CD4-positive, alpha-beta T cell (primary cell): Measurements from ENCODE around the gene ACER1. TPM values are rescaled to one million over a fixed set of nuclear protein-coding genes. Genes with fewer than 3 reads are reported as not detected.

Experiments
- ATAC-seq: fragments of 200-7000 bp; cut with Tn5 transposase; one replicate; pipeline ENCODE4 v1.10.0; 2022; ENCODE audit warnings: mild to moderate bottlenecking; ENCODE audit not compliant: poor library complexity
- CTCF ChIA-PET: fragments of 350-600 bp; sonication (Branson Sonifier 250); formaldehyde crosslinking; loops from one replicate; lab custom pipeline; 2021; ENCODE audit warnings: antibody characterized with exemption, inconsistent platforms; lab: Charles Lee
- POLR2A ChIA-PET: fragments of 350-600 bp; sonication (Branson Sonifier 250); formaldehyde crosslinking; loops from one replicate; lab custom pipeline; 2021; ENCODE audit warnings: antibody characterized with exemption, inconsistent platforms; lab: Charles Lee
- DNase-seq, 14 experiments: peaks; one replicate each; pipeline ENCODE4 v3.0.0-alpha.2; 2013 to 2020; ENCODE audit warnings: mixed read lengths in 2 of 14
- H3K27ac ChIP-seq, 2 donors: one replicate each; pipeline versions ENCODE4 v1.5.1 to v1.7.0; 2013; ENCODE audit warnings: low read length in 2 of 2, low read depth in 1 of 2, mild to moderate bottlenecking in 1 of 2
- H3K27me3 ChIP-seq, 2 experiments: 1 replicate in 1 of 2; 2 replicates in 1 of 2; pipeline versions ENCODE4 v1.6.1 to v1.7.0; 2013; ENCODE audit warnings: low read length in 2 of 2, control low read depth in 1 of 2, mild to moderate bottlenecking in 1 of 2, moderate library complexity in 1 of 2; ENCODE audit not compliant: insufficient read depth in 2 of 2, control insufficient read depth in 1 of 2
- H3K36me3 ChIP-seq: one replicate; pipeline ENCODE4 v1.6.1; 2013; ENCODE audit warnings: low read length, control low read depth; ENCODE audit not compliant: insufficient read depth
- H3K4me1 ChIP-seq: one replicate; pipeline ENCODE4 v1.6.1; 2013; ENCODE audit warnings: low read length, control low read depth; ENCODE audit not compliant: insufficient read depth
- H3K4me3 ChIP-seq: one replicate; pipeline ENCODE4 v1.5.1; 2013; ENCODE audit warnings: mild to moderate bottlenecking, low read length, moderate library complexity
- H3K9me3 ChIP-seq, 2 experiments: 1 replicate in 1 of 2; 2 replicates in 1 of 2; pipeline versions ENCODE4 v1.6.1 to v1.7.0; 2013; ENCODE audit warnings: low read length in 2 of 2, mild to moderate bottlenecking in 2 of 2, control low read depth in 1 of 2, moderate library complexity in 1 of 2; ENCODE audit not compliant: control insufficient read depth in 1 of 2, insufficient read depth in 1 of 2
- H3K27ac Mint-ChIP-seq: one replicate; pipeline ENCODE4 v1.8.0; 2020; ENCODE audit warnings: mixed read lengths
- H3K27me3 Mint-ChIP-seq: one replicate; pipeline ENCODE4 v1.8.0; 2021; ENCODE audit warnings: mixed read lengths
- H3K36me3 Mint-ChIP-seq: one replicate; pipeline ENCODE4 v1.8.0; 2021; ENCODE audit warnings: low read depth, mixed read lengths
- H3K4me1 Mint-ChIP-seq: one replicate; pipeline ENCODE4 v1.8.0; 2021; ENCODE audit warnings: low read depth, mixed read lengths
- H3K4me3 Mint-ChIP-seq: one replicate; pipeline ENCODE4 v1.8.0; 2020; ENCODE audit warnings: mild to moderate bottlenecking, mixed read lengths
- H3K9me3 Mint-ChIP-seq: one replicate; pipeline ENCODE4 v1.8.0; 2020; ENCODE audit warnings: mixed read lengths
- intact Hi-C, 2 experiments: fragments of 100-400 bp; cut with DNase I in 1 of 2; cut with micrococcal nuclease in 1 of 2; formaldehyde crosslinking; loops; one replicate each; pipeline versions ENCODE4 v1.15.1 to v1.9.0; 2023 to 2025; cut with DNase I, micrococcal nuclease
- total RNA-seq, 174 experiments: library from RNA in 2 of 174; stranded (reverse) in 2 of 174; gene quantifications; one replicate each; pipeline ENCODE4 v1.2.3 and lab custom pipeline; 2021 to 2026
- TF ChIP-seq, protein P1 (sequence below): fragments of 200-600 bp; IDR thresholded peaks from one replicate; pipeline ENCODE4 v1.8.0; 2022; ENCODE audit warnings: antibody characterized with exemption, mild to moderate bottlenecking

Gene ACER1
- total RNA-seq, 2 experiments from 2014 or later, result 2.7 to 3.1 TPM

DNA sequence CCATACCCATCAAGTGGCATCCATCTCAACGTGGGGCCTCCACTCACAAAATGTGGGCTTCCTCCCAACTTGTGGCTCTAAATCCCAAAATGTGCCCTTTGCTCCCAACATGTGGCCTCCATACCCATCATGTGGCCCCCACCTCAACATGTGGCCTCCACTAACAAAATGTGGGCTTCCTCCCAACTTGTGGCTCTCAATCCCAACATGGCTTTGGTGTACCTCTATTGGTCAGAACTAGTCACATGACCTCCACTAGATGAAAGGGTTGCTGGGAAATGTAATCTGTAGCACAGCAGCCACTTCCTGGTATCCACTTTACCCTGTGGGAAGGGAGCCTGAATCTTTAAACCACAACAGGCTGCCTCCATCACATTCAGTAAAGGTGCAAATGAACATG, 10.1 kb upstream of the ACER1 start:
- ChIA-PET POLR2A (no interaction called here), CTCF (no interaction called here)
- Mint-ChIP-seq H3K4me1 (no peaks in the 10 kb centered on the region), H3K9me3 (no peaks in the 10 kb centered on the region), H3K36me3 (peaks cover 27% of the 10 kb centered on the region), H3K27ac (no peak overlapping the region), H3K27me3 (no peaks in the 10 kb centered on the region), H3K4me3 (no peak overlapping the region)
- intact Hi-C loops, result no loop called here
- ATAC-seq (no peak), DNase-seq (no peak)
- no peaks in the 10 kb centered on the region for H3K9me3 ChIP-seq
- H3K36me3 ChIP-seq, result peaks cover 24% of the 10 kb centered on the region
- no peak overlapping the region for H3K27ac ChIP-seq
- no peaks in the 10 kb centered on the region for H3K27me3 ChIP-seq
- no peaks in the 10 kb centered on the region for H3K4me1 ChIP-seq
- TF ChIP-seq, protein P1, sequence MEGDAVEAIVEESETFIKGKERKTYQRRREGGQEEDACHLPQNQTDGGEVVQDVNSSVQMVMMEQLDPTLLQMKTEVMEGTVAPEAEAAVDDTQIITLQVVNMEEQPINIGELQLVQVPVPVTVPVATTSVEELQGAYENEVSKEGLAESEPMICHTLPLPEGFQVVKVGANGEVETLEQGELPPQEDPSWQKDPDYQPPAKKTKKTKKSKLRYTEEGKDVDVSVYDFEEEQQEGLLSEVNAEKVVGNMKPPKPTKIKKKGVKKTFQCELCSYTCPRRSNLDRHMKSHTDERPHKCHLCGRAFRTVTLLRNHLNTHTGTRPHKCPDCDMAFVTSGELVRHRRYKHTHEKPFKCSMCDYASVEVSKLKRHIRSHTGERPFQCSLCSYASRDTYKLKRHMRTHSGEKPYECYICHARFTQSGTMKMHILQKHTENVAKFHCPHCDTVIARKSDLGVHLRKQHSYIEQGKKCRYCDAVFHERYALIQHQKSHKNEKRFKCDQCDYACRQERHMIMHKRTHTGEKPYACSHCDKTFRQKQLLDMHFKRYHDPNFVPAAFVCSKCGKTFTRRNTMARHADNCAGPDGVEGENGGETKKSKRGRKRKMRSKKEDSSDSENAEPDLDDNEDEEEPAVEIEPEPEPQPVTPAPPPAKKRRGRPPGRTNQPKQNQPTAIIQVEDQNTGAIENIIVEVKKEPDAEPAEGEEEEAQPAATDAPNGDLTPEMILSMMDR, result no peak
- H3K4me3 ChIP-seq, result no peak overlapping the region

DNA sequence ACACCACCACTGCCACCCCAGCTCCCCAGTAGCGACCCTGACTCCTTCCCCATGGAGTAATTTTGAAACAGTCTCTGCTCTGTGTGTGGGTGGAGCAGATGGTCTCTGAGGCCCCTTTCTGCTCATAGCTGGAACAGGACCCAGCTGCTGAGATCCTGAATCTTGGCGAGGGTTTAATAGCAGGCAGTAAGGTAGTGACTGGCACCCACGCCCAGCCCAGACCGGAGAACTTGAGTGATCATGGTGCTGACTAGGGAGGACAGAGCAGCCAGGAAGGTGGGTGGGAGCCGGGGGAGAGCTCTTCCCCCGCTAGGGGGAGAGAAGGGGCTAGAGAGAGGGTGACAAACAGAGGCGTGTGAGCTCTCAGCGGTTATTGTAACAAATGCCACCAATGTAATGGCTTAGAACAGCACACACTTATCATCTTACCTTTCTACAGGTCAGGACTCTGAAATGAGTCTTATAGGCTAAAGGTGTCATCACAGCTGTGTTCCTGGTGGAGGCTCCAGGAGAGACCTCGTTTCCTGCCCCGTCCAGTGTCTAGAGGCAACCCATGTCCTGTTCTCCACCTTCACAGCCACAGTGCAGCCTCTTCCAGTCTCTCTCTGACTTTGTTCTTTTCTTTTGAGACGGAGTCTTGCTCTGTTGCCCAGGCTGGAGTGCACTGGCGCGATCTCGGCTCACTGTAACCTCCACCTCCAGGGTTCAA, 7.2 kb upstream of the ACER1 start:
- Histone ChIP-seq H3K27ac (no peak overlapping the region), H3K4me3 (no peak overlapping the region), H3K4me1 (no peaks in the 10 kb centered on the region), H3K27me3 (no peaks in the 10 kb centered on the region), H3K9me3 (no peaks in the 10 kb centered on the region), H3K36me3 (peaks cover 9% of the 10 kb centered on the region)
- TF ChIP-seq, protein P1, result no peak
- ChIA-PET CTCF (no interaction called here), POLR2A (no interaction called here)
- Mint-ChIP-seq H3K4me3 (no peak overlapping the region), H3K27ac (no peak overlapping the region), H3K36me3 (peaks cover 19% of the 10 kb centered on the region), H3K9me3 (no peaks in the 10 kb centered on the region), H3K4me1 (no peaks in the 10 kb centered on the region), H3K27me3 (no peaks in the 10 kb centered on the region)
- ATAC-seq (no peak), DNase-seq (no peak)
- intact Hi-C loops, result no loop called here

DNA sequence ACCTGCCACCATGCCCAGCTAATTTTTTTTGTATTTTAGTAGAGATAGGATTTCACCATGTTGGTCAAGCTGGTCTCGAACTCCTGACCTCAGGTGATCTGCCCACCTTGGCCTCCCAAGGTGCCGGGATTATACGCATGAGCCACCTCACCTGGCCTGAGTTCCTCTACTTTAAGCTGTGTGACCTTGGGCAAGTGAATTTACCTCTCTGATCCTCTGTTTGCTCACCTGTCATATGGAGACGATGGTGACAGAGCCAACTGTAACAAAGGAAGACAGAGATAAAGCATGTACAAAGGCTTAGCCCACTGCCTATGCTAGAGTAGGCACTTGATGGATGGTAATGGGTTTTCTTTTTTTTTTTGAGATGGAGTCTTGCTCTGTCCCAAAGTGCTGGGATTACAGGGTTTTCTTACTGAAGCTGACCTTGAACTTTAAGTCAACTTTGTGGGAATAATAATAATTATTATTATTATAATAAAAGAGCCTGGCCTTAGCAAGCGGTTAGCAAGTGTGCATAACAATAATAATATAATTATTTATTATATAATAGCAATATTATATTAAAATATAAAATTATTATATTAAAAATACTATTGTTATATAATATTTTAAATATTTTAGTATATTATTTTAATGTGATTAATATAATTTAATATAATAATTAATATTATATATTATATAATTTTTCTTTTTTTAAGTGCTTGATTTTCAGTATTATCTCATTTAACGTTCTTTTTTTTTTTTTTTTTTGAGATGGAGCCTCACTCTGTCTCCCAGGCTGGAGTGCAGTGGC, 1.3 kb upstream of the ACER1 start:
- Histone ChIP-seq H3K4me3 (no peak overlapping the region), H3K4me1 (no peaks in the 10 kb centered on the region), H3K36me3 (no peaks in the 10 kb centered on the region), H3K27me3 (no peaks in the 10 kb centered on the region), H3K9me3 (no peaks in the 10 kb centered on the region), H3K27ac (no peak overlapping the region)
- peaks cover 5% of the 10 kb centered on the region for H3K36me3 Mint-ChIP-seq
- POLR2A ChIA-PET, result no interaction called here
- H3K4me3 Mint-ChIP-seq, result no peak overlapping the region
- intact Hi-C loops, result no loop called here
- no peak overlapping the region for H3K27ac Mint-ChIP-seq
- CTCF ChIA-PET, result no interaction called here
- no peaks in the 10 kb centered on the region for H3K4me1 Mint-ChIP-seq
- no peak for ATAC-seq
- no peaks in the 10 kb centered on the region for H3K9me3 Mint-ChIP-seq
- H3K27me3 Mint-ChIP-seq, result no peaks in the 10 kb centered on the region
- no peak for DNase-seq
- TF ChIP-seq, protein P1, result no peak
